Neural progenitor cell (in vitro differentiated cells): ENCODE measurements around the gene TDG. TPM values are rescaled to one million over a fixed set of nuclear protein-coding genes. Genes with fewer than 3 reads are reported as not detected.

Experiments
- DNase-seq: peaks from one replicate; pipeline ENCODE4 v3.0.0-alpha.2; 2016; ENCODE audit warnings: low spot score
- H2AFZ ChIP-seq: fragments of 200-600 bp; sonication (generic); replicated peaks from 2 replicates; pipeline ENCODE4 v1.6.1; 2016; ENCODE audit warnings: antibody characterized with exemption
- H3F3A ChIP-seq: fragments of 200-600 bp; sonication (generic); 2 replicates; pipeline ENCODE4 v1.6.1; 2016; ENCODE audit warnings: antibody characterized with exemption, low read depth
- H3K27ac ChIP-seq: fragments of 200-600 bp; sonication (generic); 2 replicates; pipeline ENCODE4 v1.5.1; 2016; ENCODE audit warnings: mild to moderate bottlenecking
- H3K27me3 ChIP-seq: fragments of 200-600 bp; sonication (generic); 2 replicates; pipeline ENCODE4 v1.6.1; 2016; ENCODE audit warnings: mild to moderate bottlenecking, moderate library complexity
- H3K36me3 ChIP-seq: fragments of 200-600 bp; sonication (generic); 2 replicates; pipeline ENCODE4 v1.5.1; 2016
- H3K4me1 ChIP-seq: fragments of 200-600 bp; sonication (generic); 2 replicates; pipeline ENCODE4 v1.6.1; 2016; ENCODE audit warnings: mixed run types
- H3K4me2 ChIP-seq: fragments of 200-600 bp; sonication (generic); 2 replicates; pipeline ENCODE4 v1.6.1; 2016
- H3K4me3 ChIP-seq: fragments of 200-600 bp; sonication (generic); 2 replicates; pipeline ENCODE4 v1.5.1; 2016
- H3K79me2 ChIP-seq: fragments of 200-600 bp; sonication (generic); 2 replicates; pipeline ENCODE4 v1.6.1; 2016; ENCODE audit warnings: low read depth
- H3K9ac ChIP-seq: fragments of 200-600 bp; sonication (generic); 2 replicates; pipeline ENCODE4 v1.6.1; 2016
- H3K9me3 ChIP-seq: fragments of 200-600 bp; sonication (generic); 2 replicates; pipeline ENCODE4 v1.5.1; 2016; ENCODE audit warnings: low read depth
- H4K20me1 ChIP-seq: fragments of 200-600 bp; sonication (generic); 2 replicates; pipeline ENCODE4 v1.6.1; 2016; ENCODE audit warnings: low read depth
- H3K27ac Mint-ChIP-seq: 3 replicates; pipeline ENCODE4 v1.8.0; 2021; ENCODE audit warnings: mixed read lengths
- H3K27me3 Mint-ChIP-seq: 2 replicates; pipeline ENCODE4 v1.8.0; 2022; ENCODE audit warnings: low read depth, mild to moderate bottlenecking, inconsistent platforms, moderate library complexity, mixed read lengths; ENCODE audit not compliant: insufficient read depth
- H3K36me3 Mint-ChIP-seq: 3 replicates; pipeline ENCODE4 v1.8.0; 2021; ENCODE audit warnings: mixed read lengths
- H3K4me1 Mint-ChIP-seq: 3 replicates; pipeline ENCODE4 v1.8.0; 2021; ENCODE audit warnings: mixed read lengths
- H3K4me3 Mint-ChIP-seq: 3 replicates; pipeline ENCODE4 v1.8.0; 2021; ENCODE audit warnings: mild to moderate bottlenecking, moderate library complexity, mixed read lengths
- H3K9me3 Mint-ChIP-seq: 3 replicates; pipeline ENCODE4 v1.8.0; 2020; ENCODE audit warnings: mixed read lengths
- EZH2 ChIP-seq: fragments of 200-600 bp; sonication (generic); IDR thresholded peaks from 2 replicates; pipeline ENCODE4 v1.6.1; 2017; ENCODE audit warnings: antibody characterized with exemption, mild to moderate bottlenecking, moderate library complexity
- EZH2phosphoT487 ChIP-seq: fragments of 200-600 bp; sonication (generic); IDR thresholded peaks from 2 replicates; pipeline ENCODE4 v1.6.1; 2017; ENCODE audit warnings: antibody characterized with exemption
- total RNA-seq: library from RNA; depleted of rRNA; stranded (reverse); fragments of >200 nt; gene quantifications from 2 replicates; pipeline ENCODE4 v1.2.3, GENCODE V29; 2015; ENCODE audit warnings: low replicate concordance
- TF ChIP-seq, protein P1 (sequence below): fragments of 200-600 bp; sonication (generic); IDR thresholded peaks from 2 replicates; pipeline ENCODE4 v1.5.1; 2017; ENCODE audit warnings: antibody characterized with exemption, mild to moderate bottlenecking

Gene TDG
- total RNA-seq, 1 donor from 2014 or later, result 88.1 TPM

DNA sequence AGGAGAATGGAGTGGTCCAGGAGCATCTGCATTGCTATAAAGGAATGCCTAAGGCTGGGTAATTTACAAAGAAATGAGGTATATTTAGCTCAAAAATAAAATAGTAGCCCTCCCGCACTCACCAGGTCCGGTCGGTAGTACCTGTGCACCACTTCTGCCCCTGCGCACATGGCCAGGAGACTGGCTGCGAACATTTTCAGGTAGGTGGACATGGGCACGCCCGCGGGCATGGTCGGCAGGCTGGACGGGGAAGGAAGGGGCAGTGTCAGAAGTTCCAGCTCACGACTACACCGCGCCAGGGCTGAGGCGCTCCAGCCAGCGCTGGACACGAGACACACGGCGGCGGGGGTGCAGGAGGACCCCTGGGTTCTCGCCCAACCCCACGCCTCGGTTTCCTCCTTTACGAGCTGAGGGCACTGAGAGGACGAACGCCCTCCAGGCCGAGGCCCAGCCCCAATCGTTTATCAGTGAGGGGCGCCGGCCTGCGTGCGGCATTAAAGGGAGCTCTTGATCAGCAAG is 9.1 kb upstream of the TDG start:
- peaks cover 5% of the 10 kb centered on the region for H4K20me1 ChIP-seq
- no peaks in the 10 kb centered on the region for H3K9me3 Mint-ChIP-seq
- peak overlapping the region; percentile 85 for H3K9ac ChIP-seq
- H3K27ac Mint-ChIP-seq, result peak overlapping the region; percentile 99
- H3K4me3 Mint-ChIP-seq, result peak overlapping the region; percentile 88
- peaks cover 11% of the 10 kb centered on the region for H3K4me1 ChIP-seq
- peak overlapping the region; percentile 79 for H2AFZ ChIP-seq
- peaks cover 6% of the 10 kb centered on the region for H3K36me3 Mint-ChIP-seq
- DNase-seq, result no peak
- no peaks in the 10 kb centered on the region for H3K9me3 ChIP-seq
- H3F3A ChIP-seq, result peaks cover 54% of the 10 kb centered on the region
- no peaks in the 10 kb centered on the region for H3K27me3 ChIP-seq
- no peak for TF ChIP-seq EZH2phosphoT487
- TF ChIP-seq, protein P1, sequence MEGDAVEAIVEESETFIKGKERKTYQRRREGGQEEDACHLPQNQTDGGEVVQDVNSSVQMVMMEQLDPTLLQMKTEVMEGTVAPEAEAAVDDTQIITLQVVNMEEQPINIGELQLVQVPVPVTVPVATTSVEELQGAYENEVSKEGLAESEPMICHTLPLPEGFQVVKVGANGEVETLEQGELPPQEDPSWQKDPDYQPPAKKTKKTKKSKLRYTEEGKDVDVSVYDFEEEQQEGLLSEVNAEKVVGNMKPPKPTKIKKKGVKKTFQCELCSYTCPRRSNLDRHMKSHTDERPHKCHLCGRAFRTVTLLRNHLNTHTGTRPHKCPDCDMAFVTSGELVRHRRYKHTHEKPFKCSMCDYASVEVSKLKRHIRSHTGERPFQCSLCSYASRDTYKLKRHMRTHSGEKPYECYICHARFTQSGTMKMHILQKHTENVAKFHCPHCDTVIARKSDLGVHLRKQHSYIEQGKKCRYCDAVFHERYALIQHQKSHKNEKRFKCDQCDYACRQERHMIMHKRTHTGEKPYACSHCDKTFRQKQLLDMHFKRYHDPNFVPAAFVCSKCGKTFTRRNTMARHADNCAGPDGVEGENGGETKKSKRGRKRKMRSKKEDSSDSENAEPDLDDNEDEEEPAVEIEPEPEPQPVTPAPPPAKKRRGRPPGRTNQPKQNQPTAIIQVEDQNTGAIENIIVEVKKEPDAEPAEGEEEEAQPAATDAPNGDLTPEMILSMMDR, result no peak
- TF ChIP-seq EZH2, result no peak
- H3K4me3 ChIP-seq, result peak overlapping the region; percentile 92
- H3K4me2 ChIP-seq, result peak overlapping the region; percentile 85
- H3K27ac ChIP-seq, result peak overlapping the region; percentile 98
- peaks cover 20% of the 10 kb centered on the region for H3K4me1 Mint-ChIP-seq
- peaks cover 52% of the 10 kb centered on the region for H3K79me2 ChIP-seq
- no peaks in the 10 kb centered on the region for H3K36me3 ChIP-seq
- H3K27me3 Mint-ChIP-seq, result peaks cover 7% of the 10 kb centered on the region

DNA sequence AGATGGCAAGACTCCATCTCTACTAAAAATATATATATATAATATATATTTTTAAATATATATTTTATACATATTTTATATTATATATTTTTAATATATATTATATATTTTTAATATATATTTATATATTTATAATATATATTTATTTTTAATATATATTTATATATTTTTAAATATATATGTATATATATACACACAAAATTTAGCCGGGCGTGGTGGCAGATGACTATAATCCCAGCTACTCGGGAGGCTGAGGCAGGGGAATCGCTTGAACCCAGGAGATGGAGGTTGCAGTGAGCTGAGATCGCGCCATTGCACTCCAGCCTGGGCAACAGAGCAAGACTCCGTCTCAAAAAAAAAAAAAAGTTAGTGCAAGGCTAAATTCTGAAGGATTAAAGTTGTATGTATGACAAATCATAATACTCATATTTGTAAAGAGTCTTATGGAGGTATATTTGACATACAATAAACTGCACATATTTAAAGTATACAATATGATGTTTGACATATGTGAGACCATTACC is 7.7 kb upstream of the TDG start:
- H3K4me3 ChIP-seq, result peak overlapping the region; percentile 92
- Mint-ChIP-seq H3K4me1 (peaks cover 20% of the 10 kb centered on the region), H3K27me3 (peaks cover 7% of the 10 kb centered on the region), H3K36me3 (peaks cover 2% of the 10 kb centered on the region), H3K27ac (peak overlapping the region; percentile 99), H3K9me3 (no peaks in the 10 kb centered on the region), H3K4me3 (peak overlapping the region; percentile 88)
- H3K27ac ChIP-seq, result peak overlapping the region; percentile 98
- no peaks in the 10 kb centered on the region for H3K36me3 ChIP-seq
- H3K79me2 ChIP-seq, result peaks cover 49% of the 10 kb centered on the region
- no peaks in the 10 kb centered on the region for H3K27me3 ChIP-seq
- no peak overlapping the region for H3K9ac ChIP-seq
- peaks cover 11% of the 10 kb centered on the region for H3K4me1 ChIP-seq
- H3K4me2 ChIP-seq, result peak overlapping the region; percentile 85
- TF ChIP-seq EZH2phosphoT487, result no peak
- no peak for TF ChIP-seq EZH2
- TF ChIP-seq, protein P1, result no peak
- no peak overlapping the region for H2AFZ ChIP-seq
- peaks cover 50% of the 10 kb centered on the region for H3F3A ChIP-seq
- no peaks in the 10 kb centered on the region for H3K9me3 ChIP-seq
- no peak for DNase-seq
- no peaks in the 10 kb centered on the region for H4K20me1 ChIP-seq

DNA sequence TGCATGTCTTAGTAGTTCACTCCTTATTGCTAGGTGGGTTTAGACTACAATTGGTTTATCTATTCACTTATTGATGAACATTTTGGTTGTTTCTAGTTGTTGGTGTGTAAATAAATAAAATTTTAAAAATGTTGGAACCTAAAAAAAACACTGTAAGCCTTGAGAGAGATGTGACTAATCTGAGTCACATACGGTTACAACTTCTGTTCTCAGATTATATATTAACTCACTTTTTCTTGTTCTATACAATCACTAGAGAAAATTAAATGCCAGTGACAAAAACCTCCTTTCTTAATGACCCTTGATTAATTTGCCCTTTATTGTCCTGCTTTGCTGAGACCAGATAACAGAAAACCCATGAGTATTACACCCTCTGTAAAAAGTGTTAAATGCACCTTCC is 7.1 kb upstream of the TDG start:
- no peaks in the 10 kb centered on the region for H3K9me3 ChIP-seq
- H4K20me1 ChIP-seq, result no peaks in the 10 kb centered on the region
- H3K27me3 ChIP-seq, result no peaks in the 10 kb centered on the region
- H2AFZ ChIP-seq, result no peak overlapping the region
- peak overlapping the region; percentile 36 for H3K4me3 Mint-ChIP-seq
- H3K36me3 Mint-ChIP-seq, result peaks cover 2% of the 10 kb centered on the region
- peaks cover 24% of the 10 kb centered on the region for H3K4me1 Mint-ChIP-seq
- no peak for DNase-seq
- H3K4me1 ChIP-seq, result peaks cover 14% of the 10 kb centered on the region
- peak overlapping the region; percentile 36 for H3K27ac ChIP-seq
- peaks cover 50% of the 10 kb centered on the region for H3K79me2 ChIP-seq
- TF ChIP-seq EZH2 (no peak), EZH2phosphoT487 (no peak)
- TF ChIP-seq, protein P1, result no peak
- peak overlapping the region; percentile 85 for H3K4me2 ChIP-seq
- no peaks in the 10 kb centered on the region for H3K36me3 ChIP-seq
- H3K9me3 Mint-ChIP-seq, result no peaks in the 10 kb centered on the region
- H3F3A ChIP-seq, result peaks cover 46% of the 10 kb centered on the region
- H3K27me3 Mint-ChIP-seq, result peaks cover 7% of the 10 kb centered on the region
- no peak overlapping the region for H3K4me3 ChIP-seq
- no peak overlapping the region for H3K9ac ChIP-seq
- peak overlapping the region; percentile 20 for H3K27ac Mint-ChIP-seq
